OCI-LY1 (cell line): Measurements from ENCODE around the gene RAD51B.

Source experiments
- H2AFZ ChIP-seq: fragments of 200-600 bp; sonication (generic), shearing (Covaris generic); 2 replicates; pipeline ENCODE4 v1.6.0; 2014; ENCODE audit warnings: antibody characterized with exemption, mild to moderate bottlenecking, low read length
- H3F3A ChIP-seq: fragments of 200-600 bp; sonication (generic), shearing (Covaris generic); 2 replicates; pipeline ENCODE4 v1.6.0; 2014; ENCODE audit warnings: mild to moderate bottlenecking, antibody characterized with exemption, low read length, moderate library complexity; ENCODE audit not compliant: insufficient read depth
- H3K27ac ChIP-seq: fragments of 200-600 bp; sonication (generic); 2 replicates; pipeline ENCODE4 v1.5.1; 2014; ENCODE audit warnings: low read length, mixed run types, mild to moderate bottlenecking, low read depth; ENCODE audit not compliant: poor library complexity, severe bottlenecking
- H3K27me3 ChIP-seq: fragments of 200-600 bp; sonication (generic); 2 replicates; pipeline ENCODE4 v1.6.0; 2014; ENCODE audit warnings: antibody characterized with exemption, mild to moderate bottlenecking, low read length, moderate library complexity; ENCODE audit not compliant: insufficient read depth
- H3K36me3 ChIP-seq: fragments of 200-600 bp; sonication (generic); 2 replicates; pipeline ENCODE4 v1.6.1; 2014; ENCODE audit warnings: mild to moderate bottlenecking, antibody characterized with exemption, low read length, moderate library complexity, mixed read lengths; ENCODE audit not compliant: insufficient read depth
- H3K4me1 ChIP-seq: fragments of 200-600 bp; sonication (generic); 2 replicates; pipeline ENCODE4 v1.5.1; 2014; ENCODE audit warnings: mild to moderate bottlenecking, low read length, moderate library complexity; ENCODE audit not compliant: insufficient read depth, severe bottlenecking
- H3K4me2 ChIP-seq: fragments of 200-600 bp; sonication (generic), shearing (Covaris generic); 2 replicates; pipeline ENCODE4 v1.6.1; 2014; ENCODE audit warnings: low read length
- H3K4me3 ChIP-seq: fragments of 200-600 bp; sonication (generic); 2 replicates; pipeline ENCODE4 v1.5.1; 2014; ENCODE audit warnings: low read length, low read depth, mild to moderate bottlenecking, mixed read lengths; ENCODE audit not compliant: poor library complexity, severe bottlenecking
- H3K79me2 ChIP-seq: fragments of 200-600 bp; shearing (Covaris generic); 2 replicates; pipeline ENCODE4 v1.6.1; 2016; ENCODE audit warnings: mixed run types, low read length, mixed read lengths; ENCODE audit not compliant: insufficient read depth
- H3K9ac ChIP-seq: fragments of 200-600 bp; sonication (generic), shearing (Covaris generic); 2 replicates; pipeline ENCODE4 v1.6.1; 2014; ENCODE audit warnings: mild to moderate bottlenecking, low read length, mixed read lengths
- H3K9me2 ChIP-seq: fragments of 200-600 bp; sonication (generic), shearing (Covaris generic); 2 replicates; pipeline ENCODE4 v1.6.1; 2014; ENCODE audit warnings: low read depth, mild to moderate bottlenecking, low read length, mixed read lengths
- H3K9me3 ChIP-seq: fragments of 200-600 bp; shearing (Covaris generic); 2 replicates; pipeline ENCODE4 v1.6.1; 2014; ENCODE audit warnings: low read length, mixed read lengths
- H4K20me1 ChIP-seq: fragments of 200-600 bp; sonication (generic), shearing (Covaris generic); 2 replicates; pipeline ENCODE4 v1.6.0; 2016; ENCODE audit warnings: mild to moderate bottlenecking, low read length; ENCODE audit not compliant: insufficient read depth
- CTCF ChIP-seq: fragments of 200-600 bp; sonication (generic), shearing (Covaris generic); IDR thresholded peaks from 2 replicates; pipeline ENCODE4 v1.5.1; 2017; ENCODE audit warnings: mild to moderate bottlenecking, antibody characterized with exemption, low read length, moderate library complexity, mixed read lengths
- EZH2 ChIP-seq: fragments of 200-600 bp; sonication (generic), shearing (Covaris generic); IDR thresholded peaks from 2 replicates; pipeline ENCODE4 v1.8.0; 2017; ENCODE audit warnings: borderline replicate concordance, mixed run types, mild to moderate bottlenecking, antibody characterized with exemption, low read length, moderate library complexity, mixed read lengths

The RAD51B gene

GRCh38 chr14:68132563-68133121 lies 313.1 kb downstream of the RAD51B start:
- H3K27me3 ChIP-seq = no peaks in the 10 kb centered on the region
- no peak overlapping the region for H3K27ac ChIP-seq
- H3K4me1 ChIP-seq = no peaks in the 10 kb centered on the region
- no peak overlapping the region for H3K9ac ChIP-seq
- no peaks in the 10 kb centered on the region for H3F3A ChIP-seq
- H3K79me2 ChIP-seq = no peaks in the 10 kb centered on the region
- TF ChIP-seq CTCF = no peak
- TF ChIP-seq EZH2 = no peak
- no peak overlapping the region for H3K4me2 ChIP-seq
- no peak overlapping the region for H3K4me3 ChIP-seq
- no peaks in the 10 kb centered on the region for H3K9me2 ChIP-seq
- no peak overlapping the region for H2AFZ ChIP-seq
- no peaks in the 10 kb centered on the region for H4K20me1 ChIP-seq
- H3K36me3 ChIP-seq = no peaks in the 10 kb centered on the region
- no peaks in the 10 kb centered on the region for H3K9me3 ChIP-seq

- TF ChIP-seq CTCF (no peak), EZH2 (no peak)
- no peaks in the 10 kb centered on the region for H3K9me2 ChIP-seq
- H3K4me1 ChIP-seq = no peaks in the 10 kb centered on the region
- H3K4me2 ChIP-seq = no peak overlapping the region
- no peaks in the 10 kb centered on the region for H3K27me3 ChIP-seq
- H3K9ac ChIP-seq = no peak overlapping the region
- no peaks in the 10 kb centered on the region for H3K79me2 ChIP-seq
- H3K36me3 ChIP-seq = no peaks in the 10 kb centered on the region
- no peak overlapping the region for H2AFZ ChIP-seq
- H3K9me3 ChIP-seq = no peaks in the 10 kb centered on the region
- H3K4me3 ChIP-seq = no peak overlapping the region
- H3F3A ChIP-seq = no peaks in the 10 kb centered on the region
- H3K27ac ChIP-seq = no peak overlapping the region
- no peaks in the 10 kb centered on the region for H4K20me1 ChIP-seq
Measured at GRCh38 chr14:68133856-68134255, 314.3 kb downstream of the RAD51B start.

- no peak overlapping the region for H3K27ac ChIP-seq
- no peak overlapping the region for H3K9ac ChIP-seq
Measured at GRCh38 chr14:68135028-68135427, 315.4 kb downstream of the RAD51B start.

More at GRCh38 chr14:68135028-68135427, 315.4 kb downstream of the RAD51B start:
- Histone ChIP-seq H3K9me3 (no peaks in the 10 kb centered on the region), H3K36me3 (no peaks in the 10 kb centered on the region), H3K27me3 (no peaks in the 10 kb centered on the region), H2AFZ (no peak overlapping the region), H3K4me3 (no peak overlapping the region), H3F3A (no peaks in the 10 kb centered on the region), H3K4me2 (no peak overlapping the region), H3K79me2 (no peaks in the 10 kb centered on the region), H3K9me2 (no peaks in the 10 kb centered on the region), H4K20me1 (no peaks in the 10 kb centered on the region), H3K4me1 (no peaks in the 10 kb centered on the region)
- TF ChIP-seq EZH2 (no peak), CTCF (no peak)
